CD4-positive, alpha-beta T cell treated with Interleukin-6 at 100 ng/mL for 8 hours (primary cell): ENCODE data around the gene WDR88.
"Not testable (repeated sequence)": the region's sequence is repeated elsewhere in the genome, so short reads cannot be mapped to it uniquely, and the experiment has no call there.

Source experiments
- DNase-seq: peaks from one replicate; pipeline ENCODE4 v3.0.0-alpha.2; 2020; ENCODE audit warnings: mixed read lengths, low spot score

Gene WDR88

GRCh38 chr19:33211794-33212435, 80.0 kb downstream of the WDR88 start:
- no peak for DNase-seq

- no peak for DNase-seq
Measured at GRCh38 chr19:33212436-33213172, 80.7 kb downstream of the WDR88 start.

GRCh38 chr19:33214596-33214995, 82.7 kb downstream of the WDR88 start:
- no peak for DNase-seq

- no peak for DNase-seq
Measured at GRCh38 chr19:33215438-33216197, 83.7 kb downstream of the WDR88 start.

GRCh38 chr19:33216198-33216830, 84.4 kb downstream of the WDR88 start:
- no peak for DNase-seq

GRCh38 chr19:33217881-33218280, 86.0 kb downstream of the WDR88 start:
- DNase-seq = no peak

GRCh38 chr19:33219261-33219815, 87.4 kb downstream of the WDR88 start:
- DNase-seq = no peak

GRCh38 chr19:33220115-33220514, 88.2 kb downstream of the WDR88 start:
- no peak for DNase-seq

- DNase-seq = no peak
Measured at GRCh38 chr19:33220735-33221134, 88.8 kb downstream of the WDR88 start.

- no peak for DNase-seq
Measured at GRCh38 chr19:33221638-33222037, 89.7 kb downstream of the WDR88 start.

GRCh38 chr19:33222255-33222654, 90.3 kb downstream of the WDR88 start:
- not testable (repeated sequence) for DNase-seq

GRCh38 chr19:33224694-33225457, 93.0 kb downstream of the WDR88 start:
- no peak for DNase-seq
